H9 (cell line): ENCODE data around the gene ATP8A2. TPM values are rescaled to one million over a fixed set of nuclear protein-coding genes. Genes with fewer than 3 reads are reported as not detected.

Source experiments
- DNase-seq: peaks from one replicate; pipeline ENCODE4 v3.0.0-alpha.2; 2017
- H2AFZ ChIP-seq: one replicate; pipeline ENCODE4 v1.6.1; 2013; ENCODE audit warnings: mild to moderate bottlenecking, low read length, control low read depth, moderate library complexity
- H2AK5ac ChIP-seq: 2 replicates; pipeline ENCODE4 v1.6.1; 2013; ENCODE audit warnings: low read length, control low read depth, mixed read lengths; ENCODE audit not compliant: insufficient read length
- H2BK120ac ChIP-seq: one replicate; pipeline ENCODE4 v1.6.1; 2013; ENCODE audit warnings: low read depth, mild to moderate bottlenecking, low read length, control low read depth, inconsistent platforms; ENCODE audit not compliant: poor library complexity, severe bottlenecking
- H2BK12ac ChIP-seq: 2 replicates; pipeline ENCODE4 v1.6.1; 2013; ENCODE audit warnings: low read length, control low read depth, mixed read lengths, low read depth; ENCODE audit not compliant: insufficient read length
- H2BK15ac ChIP-seq: 2 replicates; pipeline ENCODE4 v1.6.1; 2013; ENCODE audit warnings: low read depth, low read length, control low read depth
- H2BK20ac ChIP-seq: one replicate; pipeline ENCODE4 v1.6.1; 2013; ENCODE audit warnings: low read depth, mild to moderate bottlenecking, low read length, control low read depth, inconsistent platforms; ENCODE audit not compliant: poor library complexity, severe bottlenecking
- H2BK5ac ChIP-seq: 2 replicates; pipeline ENCODE4 v1.6.1; 2013; ENCODE audit warnings: low read length, control low read depth, mixed read lengths; ENCODE audit not compliant: insufficient read length
- H3K14ac ChIP-seq: 2 replicates; pipeline ENCODE4 v1.6.1; 2013; ENCODE audit warnings: low read length, control low read depth; ENCODE audit not compliant: insufficient read depth
- H3K18ac ChIP-seq: 2 replicates; pipeline ENCODE4 v1.6.1; 2013; ENCODE audit warnings: low read depth, mild to moderate bottlenecking, mixed read lengths, low read length, control low read depth; ENCODE audit not compliant: insufficient read length
- H3K23ac ChIP-seq: 2 replicates; pipeline ENCODE4 v1.6.1; 2013; ENCODE audit warnings: low read length, control low read depth, mixed read lengths, low read depth; ENCODE audit not compliant: insufficient read length
- H3K23me2 ChIP-seq: 2 replicates; pipeline ENCODE4 v1.6.1; 2013; ENCODE audit warnings: low read depth, mild to moderate bottlenecking, mixed read lengths, low read length, control low read depth; ENCODE audit not compliant: insufficient read length, poor library complexity, severe bottlenecking
- H3K27ac ChIP-seq: 2 replicates; pipeline ENCODE4 v1.5.1; 2013; ENCODE audit warnings: low read length, control low read depth, mixed read lengths, low read depth; ENCODE audit not compliant: insufficient read length
- H3K27me3 ChIP-seq: 2 replicates; pipeline ENCODE4 v1.6.1; 2013; ENCODE audit warnings: low read length, control low read depth, inconsistent platforms; ENCODE audit not compliant: insufficient read depth
- H3K4ac ChIP-seq: 2 replicates; pipeline ENCODE4 v1.6.1; 2013; ENCODE audit warnings: low read depth, mild to moderate bottlenecking, control low read depth, inconsistent platforms, low read length, moderate library complexity
- H3K4me1 ChIP-seq: 2 replicates; pipeline ENCODE4 v1.6.1; 2013; ENCODE audit warnings: low read length, control low read depth, inconsistent platforms; ENCODE audit not compliant: insufficient read depth
- H3K4me2 ChIP-seq: 2 replicates; pipeline ENCODE4 v1.6.1; 2013; ENCODE audit warnings: low read length, control low read depth, mixed read lengths; ENCODE audit not compliant: insufficient read length, insufficient read depth
- H3K56ac ChIP-seq: 2 replicates; pipeline ENCODE4 v1.6.1; 2013; ENCODE audit warnings: low read depth, mild to moderate bottlenecking, mixed read lengths, low read length, control low read depth; ENCODE audit not compliant: insufficient read length
- H3K79me1 ChIP-seq: 2 replicates; pipeline ENCODE4 v1.6.1; 2013; ENCODE audit warnings: low read depth, mild to moderate bottlenecking, moderate library complexity, low read length, control low read depth, inconsistent platforms; ENCODE audit not compliant: insufficient read depth, poor library complexity, severe bottlenecking
- H3K79me2 ChIP-seq: 2 replicates; pipeline ENCODE4 v1.6.1; 2013; ENCODE audit warnings: low read length, control low read depth, inconsistent platforms; ENCODE audit not compliant: insufficient read depth
- H3K9ac ChIP-seq: 2 replicates; pipeline ENCODE4 v1.6.1; 2013; ENCODE audit warnings: low read length, control low read depth, mixed read lengths; ENCODE audit not compliant: insufficient read length; ENCODE audit errors: extremely low read depth
- H3K9me3 ChIP-seq: one replicate; pipeline ENCODE4 v1.6.1; 2013; ENCODE audit warnings: low read depth, low read length, inconsistent platforms; ENCODE audit not compliant: control insufficient read depth
- H3T11ph ChIP-seq: one replicate; pipeline ENCODE4 v1.6.1; 2013; ENCODE audit warnings: mild to moderate bottlenecking, low read length, control low read depth, inconsistent platforms
- H4K20me1 ChIP-seq: one replicate; pipeline ENCODE4 v1.6.1; 2013; ENCODE audit not compliant: control insufficient read depth, insufficient read length, insufficient read depth
- H4K5ac ChIP-seq: 2 replicates; pipeline ENCODE4 v1.6.1; 2013; ENCODE audit warnings: low read depth, mild to moderate bottlenecking, mixed read lengths, low read length, control low read depth; ENCODE audit not compliant: insufficient read length
- H4K8ac ChIP-seq: replicated peaks from 2 replicates; pipeline ENCODE4 v1.6.1; 2013; ENCODE audit warnings: low read length, control low read depth, mixed read lengths, low read depth; ENCODE audit not compliant: insufficient read length
- H4K91ac ChIP-seq: 2 replicates; pipeline ENCODE4 v1.6.1; 2013; ENCODE audit warnings: low read depth, mild to moderate bottlenecking, moderate library complexity, mixed read lengths, low read length, control low read depth; ENCODE audit not compliant: insufficient read length
- H3K27ac Mint-ChIP-seq, 3 experiments: 2 replicates in 2 of 3; 3 replicates in 1 of 3; pipeline ENCODE4 v1.8.0; 2020 to 2021; ENCODE audit warnings: mixed read lengths in 3 of 3, mild to moderate bottlenecking in 1 of 3, moderate library complexity in 1 of 3
- H3K27me3 Mint-ChIP-seq: 2 replicates; pipeline ENCODE4 v1.8.0; 2021; ENCODE audit warnings: low read depth, mild to moderate bottlenecking, moderate library complexity, mixed read lengths
- H3K36me3 Mint-ChIP-seq, 3 experiments: 2 replicates in 2 of 3; 3 replicates in 1 of 3; pipeline ENCODE4 v1.8.0; 2020 to 2021; ENCODE audit warnings: low read depth in 3 of 3, mixed read lengths in 3 of 3; ENCODE audit not compliant: insufficient read depth in 1 of 3
- H3K4me1 Mint-ChIP-seq, 2 experiments: 2 replicates each; pipeline ENCODE4 v1.8.0; 2020; ENCODE audit warnings: mixed read lengths in 2 of 2
- H3K4me3 Mint-ChIP-seq, 2 experiments: 2 replicates in 1 of 2; 3 replicates in 1 of 2; pipeline ENCODE4 v1.8.0; 2020 to 2021; ENCODE audit warnings: mild to moderate bottlenecking in 2 of 2, mixed read lengths in 2 of 2, moderate library complexity in 1 of 2
- H3K9me3 Mint-ChIP-seq, 2 experiments: 2 replicates in 1 of 2; 3 replicates in 1 of 2; pipeline ENCODE4 v1.8.0; 2020; ENCODE audit warnings: mild to moderate bottlenecking in 2 of 2, mixed read lengths in 2 of 2, moderate library complexity in 1 of 2
- CTCF ChIP-seq: fragments of 200-600 bp; sonication (generic); conservative IDR thresholded peaks from 3 replicates; pipeline ENCODE4 v1.8.0; 2021; ENCODE audit warnings: antibody characterized with exemption, mild to moderate bottlenecking
- WGBS: extraction: QIAGEN DNeasy Blood & Tissue Kit; methylation state at CpG from one replicate; pipeline ENCODE4 v1.1.7; 2013; ENCODE audit warnings: missing lambda C conversion rate, low lambda C conversion rate, mixed read lengths; ENCODE audit not compliant: insufficient read length; ENCODE audit errors: extremely low coverage; 5-methylcytosine and 5-hydroxymethylcytosine counted together
- total RNA-seq: library from RNA; stranded (reverse); gene quantifications from 2 replicates; pipeline ENCODE4 v1.2.1, GENCODE V29; 2021

The ATP8A2 gene
- total RNA-seq, 1 experiment from 2014 or later, result 18.2 TPM

- Histone ChIP-seq H2BK15ac (no peak overlapping the region), H3K4me2 (no peak overlapping the region), H3K4me1 (no peaks in the 10 kb centered on the region; the same call in 1 of the 2 replicates), H3K56ac (no peak overlapping the region), H3K14ac (no peak overlapping the region), H3K27me3 (no peaks in the 10 kb centered on the region), H3K27ac (no peak overlapping the region), H4K8ac (no peak overlapping the region), H3K9ac (no peak overlapping the region), H4K91ac (no peak overlapping the region), H3K23ac (no peak overlapping the region), H3K18ac (no peak overlapping the region), H3K9me3 (no peaks in the 10 kb centered on the region), H3T11ph (no peak overlapping the region), H3K79me1 (no peaks in the 10 kb centered on the region), H3K79me2 (no peaks in the 10 kb centered on the region), H2BK12ac (no peak overlapping the region), H3K23me2 (no peaks in the 10 kb centered on the region), H2BK120ac (no peak overlapping the region), H4K5ac (no peak overlapping the region), H4K20me1 (no peaks in the 10 kb centered on the region), H2AFZ (no peak overlapping the region), H2BK20ac (no peak overlapping the region), H2BK5ac (no peak overlapping the region), H3K4ac (no peak overlapping the region), H2AK5ac (no peak overlapping the region)
- WGBS, result no CpG with 5 or more reads among the region's 4 CpGs
- no peaks in the 10 kb centered on the region for H3K36me3 Mint-ChIP-seq
- no peak for TF ChIP-seq CTCF
- H3K9me3 Mint-ChIP-seq, result no peaks in the 10 kb centered on the region
- no peak overlapping the region for H3K4me3 Mint-ChIP-seq
- DNase-seq, result no peak
- H3K27ac Mint-ChIP-seq, result no peak overlapping the region
- H3K27me3 Mint-ChIP-seq, result peaks cover 3% of the 10 kb centered on the region; the same call in 1 of the 2 replicates
- peaks cover 31 to 47% of the 10 kb centered on the region in 2 experiments for H3K4me1 Mint-ChIP-seq
These were observed 561.7 kb downstream of the ATP8A2 start for GRCh38 chr13:25933520-25933919.
